PC-3 (cell line): ENCODE measurements around the gene MED12L. TPM values are rescaled to one million over a fixed set of nuclear protein-coding genes. Genes with fewer than 3 reads are reported as not detected.

ENCODE experiments used
- ATAC-seq: fragments of 200-7000 bp; cut with Tn5 transposase; 2 replicates; pipeline ENCODE4 v1.9.1; 2020; ENCODE audit warnings: mild to moderate bottlenecking, moderate library complexity
- BruUV-seq: library from RNA; stranded (reverse); fragments of 400-500 nt; replicated peaks from 2 replicates; lab custom pipeline; 2021; lab: Mats Ljungman, UMichigan
- CTCF ChIA-PET: fragments of 300-600 bp; sonication (Branson Sonifier 250); formaldehyde crosslinking; loops from one replicate; lab custom pipeline; 2022; ENCODE audit warnings: antibody characterized with exemption; lab: Charles Lee
- POLR2A ChIA-PET: fragments of 300-600 bp; sonication (Branson Sonifier 250); formaldehyde crosslinking; loops from one replicate; lab custom pipeline; 2022; ENCODE audit warnings: antibody characterized with exemption; ENCODE audit not compliant: unreplicated experiment; lab: Charles Lee
- DNase-seq: peaks from one replicate; pipeline ENCODE4 v3.0.0-alpha.2; 2015
- H2AFZ ChIP-seq: fragments of 300-600 bp; sonication (generic); 2 replicates; pipeline ENCODE4 v1.6.0; 2016; ENCODE audit warnings: antibody characterized with exemption, low read length
- H3F3A ChIP-seq: fragments of 300-600 bp; sonication (generic); one replicate; pipeline ENCODE4 v1.6.0; 2017; ENCODE audit warnings: antibody characterized with exemption, low read length, control low read depth, mild to moderate bottlenecking; ENCODE audit not compliant: unreplicated experiment
- H3K27ac ChIP-seq: fragments of 300-600 bp; sonication (generic); 2 replicates; pipeline ENCODE4 v1.5.1; 2016; ENCODE audit warnings: mild to moderate bottlenecking, low read length
- H3K27me3 ChIP-seq: fragments of 300-600 bp; sonication (generic); 2 replicates; pipeline ENCODE4 v1.6.1; 2016; ENCODE audit warnings: low read length, mixed read lengths
- H3K36me3 ChIP-seq: fragments of 300-600 bp; sonication (generic); 2 replicates; pipeline ENCODE4 v1.6.1; 2016; ENCODE audit warnings: low read depth, mixed run types, low read length, mixed read lengths
- H3K4me1 ChIP-seq: fragments of 300-600 bp; sonication (generic); 2 replicates; pipeline ENCODE4 v1.5.1; 2016; ENCODE audit warnings: low read length; ENCODE audit not compliant: insufficient read depth
- H3K4me2 ChIP-seq: fragments of 300-600 bp; sonication (generic); 2 replicates; pipeline ENCODE4 v1.6.0; 2016; ENCODE audit warnings: low read length
- H3K4me3 ChIP-seq: fragments of 300-600 bp; sonication (generic); 2 replicates; pipeline ENCODE4 v1.5.1; 2016; ENCODE audit warnings: mild to moderate bottlenecking, low read length, mixed read lengths
- H3K79me2 ChIP-seq: fragments of 300-600 bp; sonication (generic); 2 replicates; pipeline ENCODE4 v1.6.1; 2017; ENCODE audit warnings: low read length, mixed read lengths
- H3K9ac ChIP-seq: fragments of 300-600 bp; sonication (generic); 2 replicates; pipeline ENCODE4 v1.6.0; 2016; ENCODE audit warnings: mild to moderate bottlenecking, low read length
- H3K9me2 ChIP-seq: fragments of 300-600 bp; sonication (generic); replicated peaks from 2 replicates; pipeline ENCODE4 v1.6.1; 2016; ENCODE audit warnings: mixed run types, low read length, mixed read lengths
- H3K9me3 ChIP-seq: fragments of 300-600 bp; sonication (generic); 2 replicates; pipeline ENCODE4 v1.6.1; 2016; ENCODE audit warnings: low read length, mixed read lengths
- H4K20me1 ChIP-seq: fragments of 300-600 bp; sonication (generic); 2 replicates; pipeline ENCODE4 v1.6.1; 2016; ENCODE audit warnings: low read length, mixed read lengths
- EZH2 ChIP-seq: fragments of 300-600 bp; sonication (generic); IDR thresholded peaks from one replicate; pipeline ENCODE4 v1.6.1; 2017; ENCODE audit warnings: antibody characterized with exemption, mild to moderate bottlenecking, low read length; ENCODE audit not compliant: unreplicated experiment
- EZH2phosphoT487 ChIP-seq: fragments of 300-600 bp; sonication (generic); IDR thresholded peaks from 2 replicates; pipeline ENCODE4 v1.6.1; 2018; ENCODE audit warnings: mild to moderate bottlenecking, antibody characterized with exemption, low read length, borderline replicate concordance
- intact Hi-C: fragments of 100-400 bp; cut with micrococcal nuclease; formaldehyde crosslinking; loops from 2 replicates; pipeline ENCODE4 v1.9.0; 2023
- total RNA-seq: library from RNA; depleted of rRNA; stranded (reverse); fragments of >200 nt; gene quantifications from 2 replicates; pipeline ENCODE4 v1.2.3, GENCODE V29; 2014
- TF ChIP-seq, protein P1 (sequence below): fragments of 300-600 bp; sonication (generic); conservative IDR thresholded peaks from 2 replicates; pipeline ENCODE4 v1.5.1; 2017; ENCODE audit warnings: antibody characterized with exemption, low read depth, mild to moderate bottlenecking, low read length

Gene MED12L
- total RNA-seq, 1 experiment from 2014 or later = 0.55 TPM

DNA sequence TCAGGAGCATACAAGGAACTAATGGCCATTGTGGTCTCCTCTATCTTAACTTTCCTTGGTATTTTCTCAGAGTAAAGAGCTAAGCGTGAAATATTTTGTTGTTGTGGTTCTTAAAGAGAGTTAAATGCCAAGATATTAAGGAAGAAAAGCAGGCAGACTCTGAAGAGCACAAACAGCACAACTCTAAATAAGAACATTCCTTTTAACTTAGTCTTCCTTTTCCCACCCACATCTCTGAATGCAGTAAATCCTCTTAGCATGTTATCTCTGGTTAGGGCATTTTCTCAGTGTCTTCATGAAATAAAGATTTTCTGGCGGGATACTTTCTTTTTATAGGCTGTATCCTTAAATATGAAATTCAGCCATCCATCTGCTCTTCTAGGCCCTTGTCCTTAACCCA is 229.7 kb downstream of the MED12L start:
- H4K20me1 ChIP-seq = no peaks in the 10 kb centered on the region
- H3K79me2 ChIP-seq = peaks cover 63% of the 10 kb centered on the region
- H3K9me2 ChIP-seq = no peaks in the 10 kb centered on the region
- intact Hi-C loops = loop anchor here (5.0 kb wide), 1 partner anchor 592 kb away; no protein-coding TSS in a partner anchor
- peak; percentile 60 for DNase-seq
- H3K27ac ChIP-seq = peak overlapping the region; percentile 89
- peaks cover 6% of the 10 kb centered on the region for H3F3A ChIP-seq
- H3K4me1 ChIP-seq = peaks cover 63% of the 10 kb centered on the region
- peak overlapping the region; percentile 89 for H3K4me2 ChIP-seq
- H3K9me3 ChIP-seq = no peaks in the 10 kb centered on the region
- BruUV-seq = no TSS peak
- TF ChIP-seq, protein P1, sequence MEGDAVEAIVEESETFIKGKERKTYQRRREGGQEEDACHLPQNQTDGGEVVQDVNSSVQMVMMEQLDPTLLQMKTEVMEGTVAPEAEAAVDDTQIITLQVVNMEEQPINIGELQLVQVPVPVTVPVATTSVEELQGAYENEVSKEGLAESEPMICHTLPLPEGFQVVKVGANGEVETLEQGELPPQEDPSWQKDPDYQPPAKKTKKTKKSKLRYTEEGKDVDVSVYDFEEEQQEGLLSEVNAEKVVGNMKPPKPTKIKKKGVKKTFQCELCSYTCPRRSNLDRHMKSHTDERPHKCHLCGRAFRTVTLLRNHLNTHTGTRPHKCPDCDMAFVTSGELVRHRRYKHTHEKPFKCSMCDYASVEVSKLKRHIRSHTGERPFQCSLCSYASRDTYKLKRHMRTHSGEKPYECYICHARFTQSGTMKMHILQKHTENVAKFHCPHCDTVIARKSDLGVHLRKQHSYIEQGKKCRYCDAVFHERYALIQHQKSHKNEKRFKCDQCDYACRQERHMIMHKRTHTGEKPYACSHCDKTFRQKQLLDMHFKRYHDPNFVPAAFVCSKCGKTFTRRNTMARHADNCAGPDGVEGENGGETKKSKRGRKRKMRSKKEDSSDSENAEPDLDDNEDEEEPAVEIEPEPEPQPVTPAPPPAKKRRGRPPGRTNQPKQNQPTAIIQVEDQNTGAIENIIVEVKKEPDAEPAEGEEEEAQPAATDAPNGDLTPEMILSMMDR = no peak
- no peak for TF ChIP-seq EZH2phosphoT487
- no peak for TF ChIP-seq EZH2
- H3K9ac ChIP-seq = peak overlapping the region; percentile 68
- no peak overlapping the region for H2AFZ ChIP-seq
- no peaks in the 10 kb centered on the region for H3K36me3 ChIP-seq
- no peaks in the 10 kb centered on the region for H3K27me3 ChIP-seq
- ChIA-PET POLR2A (no interaction called here), CTCF (no interaction called here)
- ATAC-seq = peak; percentile 24
- peak overlapping the region; percentile 72 for H3K4me3 ChIP-seq

DNA sequence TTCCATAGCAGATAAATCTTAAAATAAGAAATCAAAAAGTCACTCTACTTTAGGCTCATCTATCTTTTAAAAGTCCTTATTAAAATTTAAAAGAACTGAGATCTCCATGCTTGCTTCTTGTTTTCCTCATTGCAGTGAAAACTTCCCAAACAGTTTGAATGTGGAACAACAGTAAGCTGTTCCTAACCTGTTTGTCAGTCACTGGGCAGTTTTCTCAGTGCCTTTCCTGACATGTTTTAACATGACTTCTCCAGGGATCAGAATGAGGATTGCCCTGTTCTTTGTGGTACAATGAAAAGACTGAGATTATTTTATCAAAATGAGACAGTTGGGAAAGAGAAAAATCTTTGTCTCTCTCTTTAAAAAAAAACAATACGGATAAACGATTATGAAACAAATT is 230.4 kb downstream of the MED12L start:
- Histone ChIP-seq H3K9me3 (no peaks in the 10 kb centered on the region), H3K4me2 (peak overlapping the region; percentile 89), H2AFZ (no peak overlapping the region), H3K9me2 (no peaks in the 10 kb centered on the region), H4K20me1 (no peaks in the 10 kb centered on the region), H3K27ac (peak overlapping the region; percentile 89), H3K9ac (peak overlapping the region; percentile 68), H3K79me2 (peaks cover 56% of the 10 kb centered on the region), H3K4me1 (peaks cover 70% of the 10 kb centered on the region), H3K27me3 (no peaks in the 10 kb centered on the region), H3F3A (peaks cover 6% of the 10 kb centered on the region), H3K4me3 (peak overlapping the region; percentile 72), H3K36me3 (no peaks in the 10 kb centered on the region)
- BruUV-seq = no TSS peak
- intact Hi-C loops = loop anchor here (1.0 to 5.0 kb wide), 2 partner anchors 11 to 591 kb away; no protein-coding TSS in a partner anchor
- POLR2A ChIA-PET = no interaction called here
- DNase-seq (peak; percentile 29), ATAC-seq (no peak)
- CTCF ChIA-PET = interaction anchor here (0.6 kb wide), 1 partner anchor 10 kb away, joined by 3 read pairs; no protein-coding TSS in a partner anchor
- TF ChIP-seq, protein P1 = no peak
- no peak for TF ChIP-seq EZH2phosphoT487
- TF ChIP-seq EZH2 = no peak

DNA sequence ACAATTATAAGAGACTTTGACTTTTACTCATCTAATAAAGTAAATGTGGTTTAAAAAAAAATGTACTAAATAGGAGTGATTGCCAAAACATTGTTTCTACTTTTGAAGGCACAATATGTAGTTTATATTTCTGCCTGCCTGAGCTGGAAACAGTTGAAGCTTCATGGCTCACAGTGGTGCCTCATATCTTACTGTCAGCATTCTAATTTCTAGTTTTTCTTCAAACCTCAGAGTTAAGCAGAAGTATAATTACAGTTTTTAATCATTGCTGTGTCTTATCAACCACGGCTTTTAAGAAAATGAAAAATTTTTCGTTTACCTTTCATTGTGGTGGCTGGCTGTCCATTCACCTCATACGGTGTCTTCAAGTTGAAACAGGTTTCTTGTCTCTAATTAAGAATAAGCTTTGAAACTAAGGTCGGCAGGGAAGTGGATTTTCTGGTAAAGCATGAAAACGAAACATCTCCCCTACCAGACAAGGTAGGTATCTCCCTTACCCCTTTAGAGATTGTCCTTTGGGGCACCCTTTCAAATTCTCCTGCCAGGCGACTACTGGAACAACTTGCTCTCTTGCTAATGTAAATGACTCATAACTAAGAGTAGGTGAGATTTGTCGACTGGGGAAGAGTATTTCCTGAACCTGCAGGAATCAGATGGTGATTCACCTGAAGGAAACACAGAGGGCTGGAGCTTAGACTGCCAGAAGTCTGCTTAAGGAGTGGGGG is 231.0 kb downstream of the MED12L start, which contains the start of gene GPR87:
Gene GPR87 (minus strand): TSS at position 554 of the 725 bp plus-strand sequence. CDS start 16,720 bp downstream, outside the sequence.
- TF ChIP-seq, protein P1 = no peak
- TF ChIP-seq EZH2 = no peak
- no peak for TF ChIP-seq EZH2phosphoT487
- Histone ChIP-seq H3K79me2 (peaks cover 52% of the 10 kb centered on the region), H3K36me3 (no peaks in the 10 kb centered on the region), H3K27ac (peak within 1 kb of the TSS; percentile 89), H3K9ac (peak within 1 kb of the TSS; percentile 68), H3K9me3 (no peaks in the 10 kb centered on the region), H2AFZ (peak within 1 kb of the TSS; percentile 32; the same call in 1 of the 2 replicates), H3K4me2 (peak within 1 kb of the TSS; percentile 89), H3K4me3 (peak within 1 kb of the TSS; percentile 72), H3F3A (peaks cover 6% of the 10 kb centered on the region), H3K27me3 (no peaks in the 10 kb centered on the region), H3K9me2 (no peaks in the 10 kb centered on the region), H4K20me1 (no peaks in the 10 kb centered on the region), H3K4me1 (peaks cover 76% of the 10 kb centered on the region)
- BruUV-seq = TSS peak; percentile 83
- DNase-seq (peak; percentile 95), ATAC-seq (peak; percentile 75)
- CTCF ChIA-PET = interaction anchor here (0.5 to 0.7 kb wide), 3 partner anchors 11 to 611 kb away, joined by 3 read pairs; no protein-coding TSS in a partner anchor
- intact Hi-C loops = loop anchor here (1.0 to 5.0 kb wide), 2 partner anchors 11 to 591 kb away; no protein-coding TSS in a partner anchor
- POLR2A ChIA-PET = interaction anchor here (0.7 kb wide), 1 partner anchor 12 kb away, joined by 10 read pairs; no protein-coding TSS in a partner anchor
